HG02870 (cell line): ENCODE results near the gene SLC22A2.
A peak's percentile ranks its signal among the peaks of the same experiment; 100 is the strongest.

Experiments used
- ATAC-seq: cut with Tn5 transposase; IDR thresholded peaks from one replicate; pipeline ENCODE4 v1.9.1; 2021; ENCODE audit warnings: mild to moderate bottlenecking, moderate library complexity; ENCODE audit not compliant: unreplicated experiment

Gene SLC22A2

DNA sequence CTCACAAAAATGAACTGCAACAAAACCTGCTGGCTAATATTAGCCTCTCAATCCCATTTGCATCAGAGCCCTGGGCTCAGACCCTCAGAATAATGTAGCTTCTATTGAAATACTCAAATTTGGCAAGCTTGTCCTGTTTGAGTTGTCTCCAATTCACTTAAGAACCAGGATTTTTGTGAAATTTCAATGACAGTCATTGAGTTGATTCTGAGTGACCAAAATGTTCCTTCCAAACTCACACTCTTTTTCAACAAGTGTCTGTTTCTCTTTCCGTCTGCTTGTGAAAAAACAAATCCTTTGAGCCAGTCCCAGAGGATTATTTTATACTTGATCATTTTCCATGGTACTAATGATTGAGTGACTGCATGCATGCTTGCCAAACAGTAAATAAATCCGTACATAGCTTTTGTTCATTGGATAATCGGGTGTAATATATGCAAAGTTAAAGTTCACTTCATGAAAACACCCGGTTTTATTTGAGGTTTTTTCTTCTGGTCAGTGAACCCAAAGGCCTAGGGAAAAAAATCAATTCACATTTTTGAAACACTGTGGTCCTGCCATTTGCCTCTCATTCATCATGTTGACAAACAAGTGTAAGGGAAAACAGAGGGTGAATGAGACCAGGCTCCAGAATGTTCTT is 16.4 kb upstream of the SLC22A2 start:
- no peak for ATAC-seq

DNA sequence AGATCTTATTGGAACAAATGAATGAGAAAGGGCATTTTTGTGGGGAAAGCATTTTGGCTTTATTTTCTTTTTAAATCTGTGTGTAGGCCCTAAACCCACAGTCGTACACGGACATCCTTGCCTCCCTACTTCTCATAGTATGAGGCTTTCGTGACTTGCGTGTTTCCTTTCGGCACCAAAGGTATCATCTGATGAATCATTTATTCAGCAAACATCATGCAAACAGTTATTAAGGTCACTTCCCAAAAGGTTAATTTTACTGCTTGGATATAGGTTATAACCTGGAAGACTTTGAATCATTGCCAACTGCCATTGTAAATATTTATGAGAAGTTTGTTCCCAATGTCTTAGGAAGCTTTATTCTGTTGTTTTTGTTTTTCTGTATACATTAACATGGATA is 15.1 kb upstream of the SLC22A2 start:
- no peak for ATAC-seq

- no peak for ATAC-seq
Measured at GRCh38 chr6:160273196-160273595, 14.6 kb upstream of the SLC22A2 start.

- no peak for ATAC-seq
Measured at GRCh38 chr6:160272707-160273106, 14.1 kb upstream of the SLC22A2 start.

- no peak for ATAC-seq
Measured at GRCh38 chr6:160270347-160270746, 11.7 kb upstream of the SLC22A2 start.

DNA sequence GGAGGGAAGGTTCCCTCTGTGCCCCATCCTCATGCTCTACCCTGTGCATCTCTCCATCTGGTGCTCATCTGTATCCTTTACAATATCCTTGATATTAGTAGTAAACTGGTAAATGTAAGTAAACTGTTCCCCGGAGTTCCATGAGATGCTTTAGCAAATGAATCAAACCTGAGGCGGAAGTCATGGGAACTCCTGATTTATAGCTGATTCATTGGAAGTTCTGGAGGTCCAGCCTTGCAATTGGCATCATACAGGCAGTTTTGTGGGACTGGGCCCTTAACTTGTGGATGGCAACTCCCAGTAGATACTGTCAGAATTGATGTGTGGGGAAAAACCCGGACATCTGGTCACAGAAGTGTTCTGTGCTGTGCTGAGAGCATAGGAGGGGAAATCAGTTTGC is 11.2 kb upstream of the SLC22A2 start:
- ATAC-seq, result no peak

DNA sequence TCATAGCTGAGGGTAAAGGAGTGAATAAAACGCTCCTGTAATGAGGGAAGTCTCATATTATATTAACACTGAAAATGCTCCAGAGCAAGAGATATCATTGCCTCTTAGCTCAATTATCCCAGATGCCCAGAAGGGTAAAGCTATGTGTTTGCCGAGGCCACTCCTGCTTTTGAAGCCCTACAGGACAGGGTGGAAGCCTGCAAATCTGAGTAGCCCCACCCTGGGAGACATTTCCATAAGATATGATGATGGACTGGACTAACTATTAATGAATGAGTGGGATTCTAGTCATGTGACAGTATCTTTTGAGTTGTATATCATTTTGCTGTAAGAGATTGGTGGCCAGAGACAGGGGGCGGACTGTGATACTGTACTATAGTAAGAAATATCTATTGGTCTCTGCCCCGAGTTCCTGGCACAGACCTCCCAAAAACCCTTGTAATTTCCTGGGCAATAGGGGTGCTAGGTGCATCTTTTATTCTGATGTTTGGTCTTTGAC is 10.5 kb upstream of the SLC22A2 start:
- no peak for ATAC-seq

- ATAC-seq, result no peak
Measured at GRCh38 chr6:160267102-160267501, 8.5 kb upstream of the SLC22A2 start.

- ATAC-seq, result peak; percentile 73
Measured at GRCh38 chr6:160265869-160266476, 7.4 kb upstream of the SLC22A2 start.

DNA sequence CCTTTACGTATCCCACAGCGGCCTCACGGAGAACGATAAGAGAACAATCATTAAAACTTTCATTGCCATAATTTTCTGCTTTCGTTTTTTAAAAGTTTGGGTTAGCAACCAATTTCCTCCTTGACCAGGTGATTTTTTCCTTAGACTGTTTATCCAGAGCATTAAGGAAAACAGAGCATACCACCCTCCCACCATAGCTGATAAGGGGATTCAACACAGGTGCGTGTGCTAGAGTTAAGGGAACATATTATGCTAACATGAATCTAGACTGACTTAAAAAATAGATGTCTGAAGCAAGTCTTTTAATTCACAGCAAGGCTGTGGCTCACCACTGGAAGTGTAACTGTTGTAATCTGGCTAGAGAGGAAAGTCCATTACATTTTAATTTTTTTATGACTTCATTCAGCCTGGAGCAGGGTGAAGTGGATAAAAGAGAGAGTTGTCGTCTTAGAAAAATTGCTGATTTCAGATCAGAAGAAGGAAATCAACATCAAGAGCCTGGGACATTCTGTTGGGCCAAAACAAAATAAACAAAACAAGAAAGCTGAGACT is 5.5 kb upstream of the SLC22A2 start:
- no peak for ATAC-seq

- no peak for ATAC-seq
Measured at GRCh38 chr6:160263196-160263939, 4.7 kb upstream of the SLC22A2 start.

DNA sequence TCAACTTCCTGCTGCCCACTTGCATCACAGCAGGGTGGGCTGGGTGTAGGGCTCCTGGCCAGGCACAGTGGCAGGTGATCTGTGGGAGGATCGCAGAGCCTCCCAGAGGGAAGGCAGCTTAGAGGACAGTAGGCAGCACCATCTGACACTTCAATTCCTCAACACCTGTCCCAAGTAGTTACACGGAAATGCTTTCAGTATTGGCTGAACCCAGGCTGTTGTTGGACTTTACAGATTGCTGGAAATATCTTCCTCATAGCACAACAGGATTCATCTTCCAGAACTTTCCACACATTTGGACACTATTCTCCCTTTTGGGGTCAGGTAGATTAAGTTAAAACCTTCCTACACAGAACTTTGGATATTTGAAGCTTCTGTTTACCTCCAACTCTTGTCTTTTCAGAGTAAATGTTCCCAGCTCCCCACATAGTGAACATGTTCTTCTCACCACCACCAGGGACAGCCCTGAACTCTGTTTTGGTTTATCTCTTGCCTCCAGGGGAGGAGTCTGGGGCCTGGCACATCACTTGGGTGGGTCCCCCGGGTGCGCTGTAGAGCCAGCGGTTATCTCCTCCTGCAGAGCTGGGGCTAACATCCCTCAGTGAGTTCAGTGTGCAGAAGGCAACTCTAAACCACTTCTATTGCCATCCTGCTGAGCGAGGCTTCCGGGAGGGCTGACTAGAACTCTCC is 3.5 kb upstream of the SLC22A2 start:
- no peak for ATAC-seq

- ATAC-seq, result no peak
Measured at GRCh38 chr6:160260803-160261450, 2.3 kb upstream of the SLC22A2 start.

GRCh38 chr6:160260367-160260766 is 1.7 kb upstream of the SLC22A2 start:
- no peak for ATAC-seq

- no peak for ATAC-seq
Measured at GRCh38 chr6:160259598-160259997, 977 bp upstream of the SLC22A2 start.

GRCh38 chr6:160259143-160259425 is 463 bp upstream of the SLC22A2 start:
- ATAC-seq, result no peak

DNA sequence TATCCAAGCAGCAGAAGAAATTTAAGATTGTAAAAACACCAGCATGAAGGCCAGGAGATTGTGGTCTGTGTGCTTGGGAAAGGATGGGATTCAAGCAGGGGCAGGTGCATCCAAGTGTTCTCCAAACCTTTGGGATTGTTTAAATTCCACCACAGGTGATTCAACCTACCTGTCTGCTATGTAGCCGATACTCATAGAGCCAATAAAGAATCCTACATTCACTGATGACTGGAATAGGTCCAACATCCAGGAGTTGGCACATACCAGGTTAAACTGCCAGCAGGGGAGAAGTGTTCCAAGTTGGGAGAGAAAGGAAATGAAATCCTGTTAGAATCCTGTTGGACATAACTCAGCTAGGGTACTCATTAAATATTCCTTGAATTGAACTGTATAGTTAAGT is 2.2 kb downstream of the SLC22A2 start:
- ATAC-seq, result no peak

GRCh38 chr6:160254467-160255312 is 3.9 kb downstream of the SLC22A2 start:
- ATAC-seq, result no peak

DNA sequence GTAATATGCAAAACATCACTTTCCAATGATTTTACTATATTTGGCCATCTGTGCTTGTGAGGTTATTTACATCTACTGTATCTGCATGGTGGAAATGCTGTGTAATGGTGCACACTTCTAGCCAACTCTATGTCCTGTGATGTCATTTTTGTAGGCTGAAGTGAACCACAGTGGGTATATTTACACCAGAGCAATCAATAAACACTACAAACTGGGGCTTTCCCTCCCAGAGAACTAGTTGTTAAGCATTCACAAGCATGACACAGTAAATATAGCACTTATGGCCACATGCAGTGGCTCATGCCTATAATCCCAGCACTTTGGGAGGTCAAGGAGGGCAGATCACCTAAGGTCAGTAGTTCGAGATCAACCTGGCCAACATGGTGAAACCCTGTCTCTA is 4.9 kb downstream of the SLC22A2 start:
- no peak for ATAC-seq

GRCh38 chr6:160253292-160253691 is 5.3 kb downstream of the SLC22A2 start:
- ATAC-seq, result no peak
